Natural killer cell treated with Interleukin-12 subunit alpha and Interleukin-12 subunit beta and Interleukin-15 and Interleukin-18, amount 100 ng/mL, for 72 hours (primary cell): ENCODE results near the gene PLA2G3. TPM values are rescaled to one million over a fixed set of nuclear protein-coding genes. Genes with fewer than 3 reads are reported as not detected.

Experiments
- ATAC-seq, 2 donors: fragments of 150-1000 bp; cut with Tn5 transposase in 1 of 2; sonication (Bioruptor Pico), chemical (Tn5 transposase) in 1 of 2; 2 replicates each; pipeline ENCODE4 v1.10.0; 2021
- DNase-seq: peaks from one replicate; pipeline ENCODE4 v3.0.0; 2022; ENCODE audit warnings: low spot score
- H3K27ac Mint-ChIP-seq, 2 donors: 1 replicate in 1 of 2; 2 replicates in 1 of 2; pipeline ENCODE4 v1.8.0; 2022; ENCODE audit warnings: mixed read lengths in 2 of 2, mild to moderate bottlenecking in 1 of 2, moderate library complexity in 1 of 2
- H3K27me3 Mint-ChIP-seq, 2 donors: 1 replicate in 1 of 2; 2 replicates in 1 of 2; pipeline ENCODE4 v1.8.0; 2022; ENCODE audit warnings: mixed read lengths in 2 of 2
- H3K36me3 Mint-ChIP-seq: one replicate; pipeline ENCODE4 v1.8.0; 2022; ENCODE audit warnings: mixed read lengths
- H3K4me1 Mint-ChIP-seq, 2 donors: 1 replicate in 1 of 2; 2 replicates in 1 of 2; pipeline ENCODE4 v1.8.0; 2022; ENCODE audit warnings: low read depth in 2 of 2, mixed read lengths in 2 of 2, mild to moderate bottlenecking in 1 of 2
- H3K4me3 Mint-ChIP-seq: one replicate; pipeline ENCODE4 v1.8.0; 2022; ENCODE audit warnings: mixed read lengths
- H3K9me3 Mint-ChIP-seq: 2 replicates; pipeline ENCODE4 v1.8.0; 2022; ENCODE audit warnings: mixed read lengths
- total RNA-seq, 2 donors: library from RNA; stranded (reverse); gene quantifications; one replicate each; pipeline ENCODE4 v1.2.3, GENCODE V29; 2022

PLA2G3 gene
- total RNA-seq, 2 donors from 2014 or later: not detected

GRCh38 chr22:31088233-31088986, 51.9 kb downstream of the PLA2G3 start:
- DNase-seq (no peak), ATAC-seq (no peak)
- H3K36me3 Mint-ChIP-seq: no peaks in the 10 kb centered on the region
- no peaks in the 10 kb centered on the region for H3K27me3 Mint-ChIP-seq
- H3K9me3 Mint-ChIP-seq: no peaks in the 10 kb centered on the region
- H3K4me3 Mint-ChIP-seq: no peak overlapping the region
- H3K4me1 Mint-ChIP-seq: peaks cover 6 to 11% of the 10 kb centered on the region in 2 donors
- no peak overlapping the region for H3K27ac Mint-ChIP-seq

GRCh38 chr22:31087744-31088215, 52.5 kb downstream of the PLA2G3 start:
- no peaks in the 10 kb centered on the region for H3K27me3 Mint-ChIP-seq
- ATAC-seq: no peak

GRCh38 chr22:31086703-31087330, 53.5 kb downstream of the PLA2G3 start:
- H3K36me3 Mint-ChIP-seq: no peaks in the 10 kb centered on the region
- no peak overlapping the region for H3K4me3 Mint-ChIP-seq
- H3K27ac Mint-ChIP-seq: no peak overlapping the region
- no peaks in the 10 kb centered on the region for H3K9me3 Mint-ChIP-seq
- ATAC-seq: no peak
- no peak for DNase-seq
- no peaks in the 10 kb centered on the region for H3K27me3 Mint-ChIP-seq
- H3K4me1 Mint-ChIP-seq: peaks cover 18 to 25% of the 10 kb centered on the region in 2 donors

More at GRCh38 chr22:31087744-31088215, 52.5 kb downstream of the PLA2G3 start:
- Mint-ChIP-seq H3K4me3 (no peak overlapping the region), H3K36me3 (no peaks in the 10 kb centered on the region), H3K27ac (no peak overlapping the region), H3K9me3 (no peaks in the 10 kb centered on the region), H3K4me1 (peaks cover 10 to 17% of the 10 kb centered on the region in 2 donors)
- DNase-seq: no peak

GRCh38 chr22:31085928-31086327, 54.4 kb downstream of the PLA2G3 start:
- peaks cover 27 to 33% of the 10 kb centered on the region in 2 donors for H3K4me1 Mint-ChIP-seq
- ATAC-seq: no peak

GRCh38 chr22:31085493-31085824, 54.8 kb downstream of the PLA2G3 start:
- Mint-ChIP-seq H3K9me3 (no peaks in the 10 kb centered on the region), H3K36me3 (no peaks in the 10 kb centered on the region), H3K4me3 (peak overlapping the region; percentile 75), H3K27ac (peak overlapping the region; percentile 43 to 65), H3K27me3 (no peaks in the 10 kb centered on the region), H3K4me1 (peaks cover 31 to 33% of the 10 kb centered on the region in 2 donors)
- DNase-seq (no peak), ATAC-seq (no peak)

More at GRCh38 chr22:31085928-31086327, 54.4 kb downstream of the PLA2G3 start:
- H3K36me3 Mint-ChIP-seq: no peaks in the 10 kb centered on the region
- peak overlapping the region in 1 of 2 donors; percentile 43 for H3K27ac Mint-ChIP-seq
- H3K27me3 Mint-ChIP-seq: no peaks in the 10 kb centered on the region
- no peaks in the 10 kb centered on the region for H3K9me3 Mint-ChIP-seq
- DNase-seq: no peak
- H3K4me3 Mint-ChIP-seq: no peak overlapping the region

GRCh38 chr22:31084811-31085492, 55.4 kb downstream of the PLA2G3 start:
- peak overlapping the region; percentile 91 for H3K4me3 Mint-ChIP-seq
- no peaks in the 10 kb centered on the region for H3K9me3 Mint-ChIP-seq
- peaks cover 32 to 33% of the 10 kb centered on the region in 2 donors for H3K4me1 Mint-ChIP-seq
- H3K27ac Mint-ChIP-seq: peak overlapping the region; percentile 43 to 65
- no peaks in the 10 kb centered on the region for H3K36me3 Mint-ChIP-seq
- no peaks in the 10 kb centered on the region for H3K27me3 Mint-ChIP-seq
- ATAC-seq: peak; percentile 90 to 91
- peak; percentile 90 for DNase-seq

Other genes starting within 250 kb of the PLA2G3 start
- gene MORC2, start 171.7 kb downstream of the PLA2G3 start, total RNA-seq: 10 to 100 TPM; 23.6 to 30.4 TPM
- 10 to 100 TPM; 52.1 to 71.1 TPM for gene TUG1, start 171.2 kb downstream of the PLA2G3 start, total RNA-seq
- gene SMTN, start 59.2 kb downstream of the PLA2G3 start, total RNA-seq: 10 to 100 TPM; 17.2 to 19.9 TPM
- gene SELENOM, start 32.9 kb downstream of the PLA2G3 start, total RNA-seq: 1 to 10 TPM; 4.4 to 6.0 TPM
- gene INPP5J, start 17.5 kb downstream of the PLA2G3 start, total RNA-seq: under 1 TPM in 1 of 2 donors, not detected in 1; 0.19 TPM
- gene RNF185, start 19.7 kb upstream of the PLA2G3 start, total RNA-seq: 10 to 100 TPM; 22.1 to 31.2 TPM
- 100 to 1,000 TPM; 390 to 657 TPM for gene LIMK2, start 71.8 kb upstream of the PLA2G3 start, total RNA-seq
- gene PIK3IP1, start 152.0 kb upstream of the PLA2G3 start, total RNA-seq: 1 to 10 TPM in 1 of 2 donors, under 1 TPM in 1; 0.74 to 1.0 TPM
- 10 to 100 TPM; 13.9 to 34.1 TPM for gene PATZ1, start 205.8 kb upstream of the PLA2G3 start, total RNA-seq